ENCODE data around the gene SEC14L1. TPM values are rescaled to one million over a fixed set of nuclear protein-coding genes. Genes with fewer than 3 reads are reported as not detected.
A peak's percentile ranks its signal among the peaks of the same experiment; 100 is the strongest.

SEC14L1 gene
- total RNA-seq, 4 donors from 2014 or later, result 38.4 to 86.1 (median 40.1) TPM

GRCh38 chr17:77208217-77208808 is 67.5 kb downstream of the SEC14L1 start:
- peak; percentile 73 for ATAC-seq
- H3K27me3 ChIP-seq, result no peaks in the 10 kb centered on the region
- no peak overlapping the region for H3K4me3 ChIP-seq
- TF ChIP-seq EP300 (IDR thresholded peaks at IDR 0.05), result no peak
- TF ChIP-seq CTCF (IDR thresholded peaks at IDR 0.05), result peak in 3 of 4 experiments; percentile 47 to 63 (median 51)
- no peak for TF ChIP-seq POLR2AphosphoS5 (IDR thresholded peaks at IDR 0.05)
- TF ChIP-seq POLR2A (IDR thresholded peaks at IDR 0.05), result no peak
- H3K27ac ChIP-seq, result peak overlapping the region in 3 of 4 donors; percentile 28 to 60 (median 57)
- H3K4me1 ChIP-seq, result peaks cover 0 to 55% (median 3%) of the 10 kb centered on the region in 3 donors
- no peaks in the 10 kb centered on the region for H3K9me3 ChIP-seq
- peaks cover 0 to 97% of the 10 kb centered on the region in 2 donors for H3K36me3 ChIP-seq
- 46 to 48% methylated on average over 3 to 12 of the region's 16 CpGs for WGBS, 2 donors (ENCODE audit: low coverage in 1 of 2)

GRCh38 chr17:77208856-77209255 is 68.1 kb downstream of the SEC14L1 start:
- Histone ChIP-seq H3K36me3 (peaks cover 0 to 97% of the 10 kb centered on the region in 2 donors), H3K4me3 (no peak overlapping the region), H3K9me3 (no peaks in the 10 kb centered on the region), H3K4me1 (peaks cover 0 to 55% (median 3%) of the 10 kb centered on the region in 3 donors), H3K27me3 (no peaks in the 10 kb centered on the region), H3K27ac (peak overlapping the region in 2 of 4 donors; percentile 57 to 60)
- 62 to 69% methylated on average over 2 to 3 of the region's 3 CpGs for WGBS, 2 donors (ENCODE audit: low coverage in 1 of 2)
- no peak for ATAC-seq
- TF ChIP-seq CTCF (IDR thresholded peaks at IDR 0.05) (no peak), POLR2AphosphoS5 (IDR thresholded peaks at IDR 0.05) (no peak), EP300 (IDR thresholded peaks at IDR 0.05) (no peak), POLR2A (IDR thresholded peaks at IDR 0.05) (no peak)

DNA sequence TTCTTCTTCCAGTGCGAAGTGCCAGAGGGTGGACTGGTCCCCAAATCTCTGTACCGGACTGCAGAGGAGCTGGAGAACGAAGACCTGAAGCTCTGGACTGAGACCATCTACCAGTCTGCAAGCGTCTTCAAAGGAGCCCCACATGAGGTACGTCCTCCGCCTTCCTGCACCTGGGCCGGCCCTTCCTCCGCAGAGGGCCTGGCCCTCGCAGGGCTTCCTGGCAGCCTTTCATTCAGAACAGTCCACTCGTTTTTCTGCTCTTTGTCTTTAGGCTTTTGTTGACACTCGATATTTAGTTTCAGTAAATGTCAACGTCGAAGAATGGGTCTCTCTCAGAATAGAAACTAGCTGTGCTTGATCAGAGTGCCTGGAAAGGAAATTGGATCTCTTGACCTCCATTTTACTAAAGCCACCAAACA is 68.6 kb downstream of the SEC14L1 start:
- H3K4me1 ChIP-seq, result peaks cover 0 to 55% (median 3%) of the 10 kb centered on the region in 3 donors
- ATAC-seq, result no peak
- H3K27ac ChIP-seq, result peak overlapping the region in 2 of 4 donors; percentile 57 to 60
- TF ChIP-seq POLR2A (IDR thresholded peaks at IDR 0.05) (no peak), POLR2AphosphoS5 (IDR thresholded peaks at IDR 0.05) (no peak), EP300 (IDR thresholded peaks at IDR 0.05) (no peak), CTCF (IDR thresholded peaks at IDR 0.05) (no peak)
- no peaks in the 10 kb centered on the region for H3K9me3 ChIP-seq
- 80% methylated on average over 2 to 9 of the region's 13 CpGs for WGBS, 2 donors (ENCODE audit: low coverage in 1 of 2)
- no peaks in the 10 kb centered on the region for H3K27me3 ChIP-seq
- H3K36me3 ChIP-seq, result peaks cover 0 to 97% of the 10 kb centered on the region in 2 donors
- H3K4me3 ChIP-seq, result no peak overlapping the region

GRCh38 chr17:77210331-77210730 is 69.6 kb downstream of the SEC14L1 start:
- ATAC-seq, result no peak
- WGBS, 2 donors (ENCODE audit: low coverage in 1 of 2), result 100% methylated on average over 1 of the region's 7 CpGs; no CpG with 5 or more reads in 1 of the 2 donors
- H3K27me3 ChIP-seq, result no peaks in the 10 kb centered on the region
- TF ChIP-seq POLR2AphosphoS5 (IDR thresholded peaks at IDR 0.05) (no peak), POLR2A (IDR thresholded peaks at IDR 0.05) (no peak), EP300 (IDR thresholded peaks at IDR 0.05) (no peak), CTCF (IDR thresholded peaks at IDR 0.05) (no peak)
- peaks cover 0 to 55% (median 3%) of the 10 kb centered on the region in 3 donors for H3K4me1 ChIP-seq
- H3K9me3 ChIP-seq, result no peaks in the 10 kb centered on the region
- H3K27ac ChIP-seq, result peak overlapping the region in 1 of 4 donors; percentile 60
- no peak overlapping the region for H3K4me3 ChIP-seq
- peaks cover 0 to 97% of the 10 kb centered on the region in 2 donors for H3K36me3 ChIP-seq
